HCT116 (cell line): ENCODE data around the gene ZMYND19.

ENCODE experiments used
- CTCF ChIP-seq, 3 experiments: fragments of 200-600 bp in 1 of 3; sonication (generic) in 1 of 3; IDR thresholded peaks in 2 of 3; conservative IDR thresholded peaks in 1 of 3; 2 replicates each; pipeline ENCODE4 v1.5.1; 2012 to 2017; ENCODE audit warnings: low read depth in 2 of 3, low read length in 2 of 3, antibody characterized with exemption in 1 of 3, borderline replicate concordance in 1 of 3, control low read depth in 1 of 3, mild to moderate bottlenecking in 1 of 3, mixed read lengths in 1 of 3, mixed run types in 1 of 3, moderate library complexity in 1 of 3; ENCODE audit not compliant: insufficient read depth in 1 of 3
- EZH2 ChIP-seq: fragments of 200-600 bp; sonication (generic); IDR thresholded peaks from 2 replicates; pipeline ENCODE4 v1.6.1; 2017; ENCODE audit warnings: antibody characterized with exemption, mixed run types
- EZH2phosphoT487 ChIP-seq: fragments of 200-600 bp; IDR thresholded peaks from 2 replicates; pipeline ENCODE4 v1.6.1; 2018; ENCODE audit warnings: antibody characterized with exemption, borderline replicate concordance
- POLR2A ChIP-seq: IDR thresholded peaks from 2 replicates; pipeline ENCODE4 v1.7.0; 2011; ENCODE audit warnings: borderline replicate concordance; ENCODE audit not compliant: insufficient read depth, insufficient read length; ENCODE audit errors: extremely low read depth
- POLR2AphosphoS5 ChIP-seq: IDR thresholded peaks from 2 replicates; pipeline ENCODE4 v1.6.1; 2011; ENCODE audit warnings: mild to moderate bottlenecking, low read depth, low read length, moderate library complexity
- REST ChIP-seq: IDR thresholded peaks from 2 replicates; pipeline ENCODE4 v1.6.1; 2012; ENCODE audit warnings: low read depth
- SIN3A ChIP-seq: IDR thresholded peaks from 2 replicates; pipeline ENCODE4 v1.6.1; 2012; ENCODE audit warnings: low read depth
- TCF7L2 ChIP-seq: IDR thresholded peaks from 2 replicates; pipeline ENCODE4 v1.7.0; 2011; ENCODE audit warnings: borderline replicate concordance, inconsistent platforms; ENCODE audit not compliant: insufficient read depth, insufficient read length; ENCODE audit errors: extremely low read depth
- YY1 ChIP-seq: IDR thresholded peaks from 2 replicates; pipeline ENCODE4 v1.6.1; 2011; ENCODE audit warnings: low read length, low read depth, moderate library complexity, mild to moderate bottlenecking; ENCODE audit not compliant: insufficient replicate concordance; ENCODE audit errors: extremely low read depth

GRCh38 chr9:137547687-137548543 is 42.4 kb downstream of the ZMYND19 start:
- no peak for TF ChIP-seq REST
- TF ChIP-seq TCF7L2, result no peak
- no peak for TF ChIP-seq POLR2AphosphoS5
- TF ChIP-seq CTCF (IDR thresholded peaks at IDR 0.05 in 2 of 3, conservative IDR thresholded peaks at IDR 0.05 in 1 of 3; ENCODE audit: borderline replicate concordance in 1 of 3, insufficient read depth in 1 of 3, low read depth in 2 of 3, low read length in 2 of 3), result no peak
- TF ChIP-seq POLR2A, result no peak
- no peak for TF ChIP-seq EZH2
- TF ChIP-seq EZH2phosphoT487, result no peak
- no peak for TF ChIP-seq SIN3A
- no peak for TF ChIP-seq YY1
